Stimulated activated CD4-positive, alpha-beta T cell treated with anti-CD3 and anti-CD28 coated beads, Interleukin-4, amount 100 ng/mL, for 24 hours (primary cell): ENCODE data around the gene SYNC.
"Not testable (repeated sequence)": the region's sequence is repeated elsewhere in the genome, so short reads cannot be mapped to it uniquely, and the experiment has no call there.

Experiments
- DNase-seq: peaks from one replicate; pipeline ENCODE4 v3.0.0-alpha.2; 2020

The SYNC gene

GRCh38 chr1:32724678-32725614, 22.4 kb upstream of the SYNC start:
- DNase-seq = peak; percentile 26

GRCh38 chr1:32719681-32720275, 17.2 kb upstream of the SYNC start:
- DNase-seq = no peak

- DNase-seq = no peak
These were observed 16.0 kb upstream of the SYNC start for GRCh38 chr1:32718527-32718926.

- no peak for DNase-seq
These were observed 15.5 kb upstream of the SYNC start for GRCh38 chr1:32718036-32718435.

GRCh38 chr1:32717503-32717902, 14.9 kb upstream of the SYNC start:
- DNase-seq = no peak

- peak; percentile 37 for DNase-seq
These were observed 14.0 kb upstream of the SYNC start for GRCh38 chr1:32716312-32717148.

DNA sequence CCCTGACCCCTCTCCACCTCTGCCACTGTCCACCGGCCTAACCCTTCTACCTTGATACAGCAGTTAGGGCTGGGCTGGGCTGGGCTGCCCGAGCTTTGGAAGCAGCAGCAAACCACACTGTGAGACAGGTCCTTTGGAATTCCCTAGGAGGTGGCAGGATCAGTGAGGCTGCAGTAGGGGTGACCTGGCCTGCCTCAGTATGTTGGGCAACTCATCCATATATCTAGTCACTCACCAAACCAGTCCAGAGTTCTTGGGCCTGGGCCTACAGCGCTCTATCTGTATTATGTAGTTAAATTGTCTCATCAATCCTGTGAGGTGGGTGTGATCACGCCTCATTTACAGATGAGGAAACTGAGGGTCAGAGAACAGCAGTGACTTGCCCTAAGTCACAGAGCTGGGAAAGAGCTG, 13.3 kb upstream of the SYNC start:
- no peak for DNase-seq

GRCh38 chr1:32714277-32714676, 11.7 kb upstream of the SYNC start:
- DNase-seq = no peak

- no peak for DNase-seq
These were observed 10.5 kb upstream of the SYNC start for GRCh38 chr1:32713081-32713480.

- DNase-seq = not testable (repeated sequence)
These were observed 8.7 kb upstream of the SYNC start for GRCh38 chr1:32711221-32711620.

- DNase-seq = no peak
These were observed 6.9 kb upstream of the SYNC start for GRCh38 chr1:32709476-32709875.

DNA sequence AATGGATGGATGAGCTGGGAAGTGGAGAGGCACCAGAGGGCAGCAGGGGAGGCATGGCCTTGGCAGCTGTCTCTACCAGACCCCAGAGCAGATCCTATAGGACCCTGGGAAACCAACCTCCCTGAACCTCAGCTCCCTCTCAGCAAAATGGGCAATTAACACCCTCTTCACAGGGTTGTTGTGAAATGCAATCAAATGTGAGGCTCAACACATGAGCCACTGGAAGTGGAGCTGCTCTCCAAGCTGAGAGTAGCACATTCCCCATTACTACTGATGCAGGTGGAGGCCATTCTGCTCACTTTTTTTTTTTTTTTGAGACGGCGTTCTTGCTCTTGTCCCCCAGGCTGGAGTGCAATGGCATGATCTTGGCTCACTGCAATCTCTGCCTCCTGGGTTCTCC, 6.5 kb upstream of the SYNC start:
- DNase-seq = no peak

GRCh38 chr1:32706491-32706890, 3.9 kb upstream of the SYNC start:
- no peak for DNase-seq

- no peak for DNase-seq
These were observed 2.9 kb upstream of the SYNC start for GRCh38 chr1:32705516-32705915.

GRCh38 chr1:32703479-32704291, 1.1 kb upstream of the SYNC start:
- DNase-seq = no peak

DNA sequence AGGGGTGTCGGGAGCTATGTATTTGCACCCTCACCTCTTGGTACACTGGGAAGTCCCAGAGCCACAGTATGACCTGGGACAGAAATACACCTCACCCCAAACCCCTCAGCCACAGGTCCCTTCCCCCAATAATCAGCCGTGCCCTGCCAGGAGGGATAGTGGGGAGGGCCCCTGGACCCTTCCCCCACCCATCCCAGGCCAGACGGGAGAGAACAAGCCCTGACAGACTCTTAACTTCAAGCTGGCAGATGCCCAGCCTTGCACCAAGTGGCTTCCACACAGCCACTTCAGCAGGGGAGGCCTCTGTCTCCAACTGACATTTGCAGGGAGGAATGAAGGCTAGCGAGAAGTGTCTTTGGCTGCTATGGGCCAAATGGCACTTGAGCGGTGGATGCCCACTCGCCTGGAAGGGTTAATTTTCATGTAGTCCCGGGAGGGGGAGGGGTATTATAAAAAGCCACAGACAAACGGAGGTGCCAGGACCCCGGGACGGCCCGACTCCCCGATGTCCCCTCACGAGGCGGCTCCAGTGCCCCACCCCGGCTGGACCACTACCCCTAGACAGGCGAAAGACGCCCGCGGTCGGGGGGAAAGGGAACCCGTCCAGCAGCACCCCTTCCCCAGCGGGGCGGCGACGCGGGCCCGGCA, 495 bp downstream of the SYNC start:
- no peak for DNase-seq

- DNase-seq = no peak
These were observed 1.1 kb downstream of the SYNC start for GRCh38 chr1:32701421-32701911.

DNA sequence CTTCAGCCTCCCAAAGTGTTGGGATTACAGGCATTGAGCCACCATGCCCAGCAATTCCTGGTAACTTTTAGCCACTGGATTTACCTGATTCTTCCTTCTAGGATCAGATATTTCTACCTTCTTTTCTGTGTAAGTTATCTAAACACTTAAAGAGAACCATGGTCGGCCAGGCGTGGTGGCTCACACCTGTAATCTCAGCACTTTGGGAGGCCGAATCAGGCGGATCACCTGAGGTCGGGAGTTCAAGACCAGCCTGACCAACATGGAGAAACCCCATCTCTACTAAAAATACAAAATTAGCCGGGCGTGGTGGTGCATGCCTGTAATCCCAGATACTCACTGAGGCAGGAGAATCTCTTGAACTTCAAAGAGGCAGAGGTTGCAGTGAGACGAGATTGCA, 5.6 kb downstream of the SYNC start:
- DNase-seq = not testable (repeated sequence)

- DNase-seq = no peak
These were observed 6.5 kb downstream of the SYNC start for GRCh38 chr1:32696041-32696440.

DNA sequence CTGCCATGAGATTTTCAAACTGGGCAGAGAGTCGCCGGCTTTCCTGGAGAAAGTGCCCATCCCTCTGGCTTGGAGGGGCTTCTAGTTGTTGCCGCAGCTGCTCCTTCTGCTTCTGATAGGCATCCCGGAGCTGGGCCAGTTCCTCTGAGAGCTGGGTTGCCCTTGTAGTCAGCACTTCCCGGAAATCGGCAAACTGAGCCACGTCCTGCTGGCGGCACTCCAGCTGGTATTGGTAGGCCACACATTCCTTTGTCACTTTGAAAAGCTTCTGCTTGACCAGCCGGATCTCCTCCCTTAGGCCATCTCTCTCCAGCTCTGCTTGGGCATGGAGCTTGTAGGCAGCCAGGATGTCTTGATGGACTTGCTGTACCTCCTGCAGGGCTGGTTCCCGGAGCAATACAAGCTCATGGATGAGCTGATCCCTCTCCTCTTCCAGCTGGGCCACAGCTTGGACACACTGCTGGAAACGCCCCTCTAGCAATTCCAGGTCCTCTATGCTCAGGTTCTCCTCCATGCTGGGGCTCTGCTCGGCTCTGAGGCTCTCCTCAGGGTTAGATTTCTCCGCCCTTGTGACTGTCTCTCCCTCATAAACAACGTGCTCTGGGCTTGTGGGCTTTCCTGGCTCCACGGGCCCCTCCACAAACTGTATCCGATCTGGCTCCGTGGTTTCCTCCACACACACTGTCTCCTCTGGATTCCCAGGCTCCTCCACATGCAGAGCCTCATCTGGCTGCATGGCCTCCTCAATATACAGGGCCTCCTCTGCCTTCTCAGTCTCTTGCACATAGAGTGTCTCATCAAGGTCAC, 7.3 kb downstream of the SYNC start:
- no peak for DNase-seq
